Ecto neural progenitor cell (in vitro differentiated cells): ENCODE measurements around the gene PITPNC1.
"Not testable (repeated sequence)": the region's sequence is repeated elsewhere in the genome, so short reads cannot be mapped to it uniquely, and the experiment has no call there.

ENCODE experiments used
- DNase-seq: peaks from one replicate; pipeline ENCODE4 v3.0.0-alpha.2; 2018; ENCODE audit warnings: low spot score

PITPNC1 gene

GRCh38 chr17:67516571-67516970, 139.5 kb downstream of the PITPNC1 start:
- DNase-seq, result not testable (repeated sequence)

GRCh38 chr17:67517325-67517724, 140.2 kb downstream of the PITPNC1 start:
- DNase-seq, result no peak

GRCh38 chr17:67518876-67519275, 141.8 kb downstream of the PITPNC1 start:
- no peak for DNase-seq

- DNase-seq, result no peak
Measured at GRCh38 chr17:67519801-67520251, 142.7 kb downstream of the PITPNC1 start.

- no peak for DNase-seq
Measured at GRCh38 chr17:67520252-67520906, 143.3 kb downstream of the PITPNC1 start.

- DNase-seq, result no peak
Measured at GRCh38 chr17:67520916-67521774, 144.1 kb downstream of the PITPNC1 start.

- no peak for DNase-seq
Measured at GRCh38 chr17:67521775-67522069, 144.6 kb downstream of the PITPNC1 start.

GRCh38 chr17:67523101-67523500, 146.0 kb downstream of the PITPNC1 start:
- DNase-seq, result no peak

- no peak for DNase-seq
Measured at GRCh38 chr17:67525239-67526135, 148.4 kb downstream of the PITPNC1 start.

- no peak for DNase-seq
Measured at GRCh38 chr17:67526700-67527099, 149.6 kb downstream of the PITPNC1 start.

GRCh38 chr17:67528751-67529436, 151.8 kb downstream of the PITPNC1 start:
- DNase-seq, result peak; percentile 86

- DNase-seq, result peak; percentile 34
Measured at GRCh38 chr17:67531291-67531690, 154.2 kb downstream of the PITPNC1 start.

GRCh38 chr17:67532326-67532871, 155.3 kb downstream of the PITPNC1 start:
- no peak for DNase-seq

- DNase-seq, result no peak
Measured at GRCh38 chr17:67534941-67535340, 157.9 kb downstream of the PITPNC1 start.

GRCh38 chr17:67542219-67543114, 165.4 kb downstream of the PITPNC1 start:
- peak; percentile 26 for DNase-seq

GRCh38 chr17:67544364-67544955, 167.4 kb downstream of the PITPNC1 start:
- no peak for DNase-seq

GRCh38 chr17:67546578-67547527, 169.8 kb downstream of the PITPNC1 start:
- DNase-seq, result no peak

- no peak for DNase-seq
Measured at GRCh38 chr17:67548693-67549092, 171.6 kb downstream of the PITPNC1 start.

GRCh38 chr17:67549820-67550219, 172.7 kb downstream of the PITPNC1 start:
- no peak for DNase-seq
